NCI-H748 treated with DMSO at 0.1 percent for 48 hours (cell line): ENCODE measurements around the gene PNPLA5.
"Not testable (repeated sequence)": the region's sequence is repeated elsewhere in the genome, so short reads cannot be mapped to it uniquely, and the experiment has no call there.

ENCODE experiments used
- DNase-seq: peaks from one replicate; lab custom pipeline; 2025; lab: John Stamatoyannopoulos, UW

Gene PNPLA5

DNA sequence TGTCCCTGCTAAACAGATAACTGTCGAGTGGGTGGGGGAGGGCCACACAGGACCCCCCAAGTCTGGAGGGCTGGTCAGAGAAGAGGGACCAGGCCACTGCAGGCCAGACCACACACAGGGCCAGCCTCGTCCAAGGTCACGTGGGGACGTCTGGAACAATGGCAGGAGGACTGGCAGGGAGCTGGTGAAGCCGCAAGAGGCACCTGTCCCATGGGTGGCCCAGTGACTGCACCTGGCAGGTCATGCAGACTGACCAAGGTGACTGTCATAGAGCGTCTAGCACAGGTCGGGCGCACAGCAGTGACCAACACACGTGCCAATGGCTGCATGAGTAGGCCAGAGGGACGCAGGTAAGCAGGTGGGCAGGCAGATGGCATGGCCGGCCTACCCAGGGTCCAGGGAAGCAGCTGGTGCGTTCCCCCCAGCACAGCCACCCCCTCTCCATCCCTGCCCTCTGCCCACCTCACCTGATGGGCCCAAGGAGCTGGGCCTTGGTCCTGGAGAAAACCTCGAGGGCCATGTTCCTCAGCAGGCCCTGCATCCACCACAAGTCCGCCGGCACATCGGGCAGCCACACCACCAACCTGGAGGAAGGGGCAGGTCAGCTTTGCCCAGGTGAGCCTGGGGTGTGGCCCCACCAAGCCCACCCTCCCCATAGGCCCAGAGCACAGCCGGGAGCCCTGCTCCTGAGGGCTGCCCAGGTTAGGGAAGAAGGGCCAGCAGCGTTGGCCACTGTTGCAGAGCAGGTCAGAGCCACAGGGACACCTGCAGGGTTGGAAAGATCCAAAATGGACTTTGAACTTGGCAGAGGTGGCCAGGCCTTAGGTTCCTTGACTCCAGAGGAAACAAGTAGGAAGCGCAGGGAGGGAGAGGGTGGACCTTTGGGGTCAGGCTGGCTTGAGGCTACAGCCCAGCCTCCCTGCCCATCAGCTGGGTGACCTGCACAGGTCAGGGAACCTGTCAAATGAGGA lies 10.4 kb downstream of the PNPLA5 start:
- DNase-seq = no peak

DNA sequence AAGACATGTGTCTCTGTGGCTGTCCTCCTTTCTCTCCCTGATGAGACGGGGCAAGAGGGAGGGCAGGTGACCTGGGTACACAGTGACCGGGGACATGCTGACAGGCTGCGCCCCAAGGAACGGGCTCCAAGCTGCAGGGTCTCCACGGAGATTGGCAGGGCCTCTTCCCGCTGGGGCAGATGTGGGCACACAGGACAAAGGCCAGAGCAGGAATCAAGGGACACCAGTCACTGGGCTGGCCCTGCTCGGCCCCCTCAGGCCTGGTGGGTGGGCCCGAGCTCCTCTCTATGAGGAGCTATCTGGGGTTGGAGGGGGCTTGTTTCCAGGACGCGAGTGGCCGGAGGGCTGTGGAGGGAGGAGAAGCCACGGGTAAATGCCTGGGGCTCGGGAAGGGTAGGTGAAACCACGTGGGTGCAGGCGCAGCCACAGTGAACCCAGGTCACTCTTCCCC lies 11.2 kb downstream of the PNPLA5 start:
- no peak for DNase-seq

DNA sequence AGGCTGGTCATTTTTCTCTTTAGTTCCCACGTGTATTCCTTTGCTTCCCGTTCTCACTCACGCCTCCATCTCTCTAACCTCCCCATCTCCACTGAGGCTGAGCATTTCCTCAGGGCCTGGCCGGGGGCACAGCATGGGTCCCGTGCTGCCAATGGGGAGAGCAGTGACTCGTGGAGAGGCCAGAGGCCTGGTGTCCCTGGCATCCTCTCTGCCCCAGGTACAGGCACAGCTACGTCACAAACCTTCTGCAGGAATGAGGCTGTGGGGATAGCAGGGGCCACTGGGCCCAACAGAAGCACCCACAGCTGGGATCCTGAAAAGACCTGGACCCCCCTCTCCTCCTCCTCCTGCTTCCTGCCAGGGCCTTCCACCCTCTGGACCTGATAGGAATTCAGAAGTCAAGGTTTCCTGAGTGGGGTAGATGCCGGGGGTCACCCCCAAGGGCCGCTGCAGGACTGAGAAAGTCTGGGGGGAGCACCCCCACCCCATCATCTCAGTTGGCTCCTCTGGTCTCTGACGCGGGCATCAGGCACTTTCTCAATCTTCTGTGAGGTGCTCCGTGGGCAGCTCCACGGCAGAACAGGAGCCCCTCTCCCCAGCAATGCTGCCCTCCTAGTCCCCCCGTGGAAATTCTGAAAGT lies 11.8 kb downstream of the PNPLA5 start:
- DNase-seq = no peak

DNA sequence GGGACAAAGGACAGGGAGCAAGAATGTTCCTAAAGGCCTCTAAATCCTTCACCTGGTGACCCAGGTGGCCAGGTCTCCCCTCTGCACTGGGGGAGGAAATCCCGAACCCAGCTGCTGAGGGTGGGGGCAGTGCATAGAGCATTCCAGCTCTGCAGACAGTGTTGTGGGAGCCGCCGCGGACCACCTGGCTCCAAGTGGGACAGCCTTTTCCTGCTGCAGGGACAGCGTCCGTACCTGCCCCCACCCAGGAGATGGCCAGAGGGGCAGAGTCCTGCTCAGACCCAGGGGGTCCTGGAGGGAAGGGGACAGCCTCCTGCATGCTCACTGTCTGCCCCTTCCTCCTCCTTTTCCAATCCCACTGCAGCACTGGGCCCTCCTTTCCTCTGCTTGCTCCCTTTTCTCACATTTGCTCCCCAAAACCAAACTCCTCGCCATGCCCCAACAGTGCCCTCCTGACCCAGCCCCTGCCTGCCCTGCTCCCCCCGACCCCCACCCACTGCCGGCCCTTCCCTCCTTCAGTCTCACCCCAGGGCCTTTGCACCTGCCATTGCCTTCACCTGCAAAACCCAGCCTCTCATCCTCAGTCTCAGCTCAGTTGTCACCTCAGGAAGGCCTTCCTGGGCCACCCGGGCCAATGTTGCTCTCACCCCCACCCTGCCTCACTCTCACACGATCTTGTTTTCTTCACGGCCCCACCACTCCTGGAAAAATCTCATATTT lies 12.8 kb downstream of the PNPLA5 start:
- no peak for DNase-seq

DNA sequence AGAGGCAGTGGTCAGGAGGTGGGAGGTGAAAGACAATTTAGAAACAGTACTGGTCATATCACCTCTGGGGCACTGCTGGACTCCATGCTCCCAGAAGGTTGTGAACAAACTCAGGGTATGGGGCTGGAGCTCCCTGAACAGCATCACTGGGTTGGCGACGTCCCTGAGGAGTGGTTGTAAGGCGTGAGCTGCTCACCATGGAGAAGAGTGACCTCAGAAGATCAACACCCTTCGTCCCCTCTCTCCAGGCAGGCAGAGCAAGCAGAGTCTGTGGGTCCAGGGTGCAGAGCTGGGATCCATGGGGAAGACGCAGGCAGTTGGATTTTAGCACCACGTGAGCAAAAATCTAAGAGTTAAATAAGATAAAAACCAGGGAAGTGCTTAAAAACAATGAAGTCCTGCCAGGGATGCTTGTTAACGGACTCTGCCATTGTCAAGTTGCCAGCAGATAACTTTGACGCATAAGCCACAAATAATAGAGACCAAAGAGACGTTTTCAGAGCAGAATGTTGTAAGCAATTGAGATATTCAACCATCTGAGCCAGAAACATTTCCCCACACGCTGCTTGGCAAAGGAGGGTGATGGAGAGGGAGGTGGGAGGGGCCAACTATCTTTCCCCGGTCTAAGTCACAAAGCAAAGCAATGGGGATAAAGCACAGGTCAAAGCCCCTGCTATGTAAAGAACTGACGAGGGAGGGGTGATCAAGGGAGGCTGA lies 13.6 kb downstream of the PNPLA5 start:
- no peak for DNase-seq

DNA sequence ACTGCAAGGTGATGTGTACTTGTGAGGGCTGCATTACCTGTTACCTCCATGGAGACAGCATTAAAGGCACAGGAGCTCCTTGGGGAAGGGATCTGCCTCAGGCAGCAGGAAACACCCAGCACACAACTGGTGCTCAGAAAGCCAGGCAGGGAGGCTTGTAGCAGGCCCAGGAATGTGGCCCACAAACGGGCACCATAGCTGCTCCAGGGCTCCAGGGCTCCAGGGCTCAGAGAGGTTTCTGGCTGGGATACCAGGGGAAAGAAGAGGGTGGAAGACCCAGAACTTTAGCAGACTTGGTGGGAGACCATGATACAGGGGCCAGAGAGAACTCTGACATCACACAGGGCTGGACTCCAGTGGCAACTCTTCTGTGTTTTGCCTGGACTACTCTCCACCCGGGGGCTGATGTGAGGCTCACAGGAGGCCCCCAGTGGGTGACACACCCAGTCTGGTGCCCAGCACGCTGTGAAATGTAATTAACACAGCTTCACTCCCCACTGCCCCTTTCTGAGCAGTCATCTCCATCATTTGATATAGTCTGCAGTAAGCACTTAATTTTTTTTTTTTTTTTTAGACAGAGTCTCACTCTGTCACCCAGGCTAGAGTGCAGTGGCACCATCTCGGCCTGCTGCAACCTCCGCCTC lies 14.8 kb downstream of the PNPLA5 start:
- no peak for DNase-seq

DNA sequence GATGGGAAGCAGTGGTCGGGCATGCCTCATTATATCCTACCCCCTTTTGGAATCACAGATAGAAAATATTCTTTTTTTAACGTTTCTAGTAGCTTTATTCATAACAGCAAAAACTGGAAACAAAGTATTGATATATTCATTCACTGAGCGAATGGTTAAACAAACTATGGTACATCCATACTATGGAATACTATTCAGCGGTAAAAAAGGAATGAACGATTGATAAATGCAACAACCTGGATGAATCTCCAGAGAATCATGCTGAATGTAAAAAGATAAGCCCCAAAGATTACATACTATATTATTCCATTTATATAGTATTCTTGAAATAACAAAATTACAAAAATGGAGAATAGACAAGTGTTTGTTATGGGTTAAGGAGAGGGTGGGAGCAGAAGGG lies 22.0 kb downstream of the PNPLA5 start:
- DNase-seq = no peak

DNA sequence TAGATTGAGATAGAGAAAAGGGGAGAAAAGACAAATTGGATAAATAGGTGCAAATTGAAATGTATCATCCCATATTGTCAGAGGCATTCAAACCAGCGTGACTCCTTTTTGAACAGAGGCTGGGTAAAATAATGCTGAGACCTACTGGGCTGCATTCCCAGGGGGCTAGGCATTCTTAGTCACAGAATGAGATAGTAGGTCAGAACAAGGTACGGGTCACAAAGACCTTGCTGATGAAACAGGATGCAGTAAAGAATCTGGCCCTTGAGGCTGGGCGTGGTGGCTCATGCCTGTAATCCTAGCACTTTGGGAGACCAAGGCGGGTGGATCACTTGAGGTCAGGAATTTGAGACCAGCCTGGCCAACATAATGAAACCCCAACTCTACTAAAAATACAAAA lies 22.8 kb downstream of the PNPLA5 start:
- not testable (repeated sequence) for DNase-seq

DNA sequence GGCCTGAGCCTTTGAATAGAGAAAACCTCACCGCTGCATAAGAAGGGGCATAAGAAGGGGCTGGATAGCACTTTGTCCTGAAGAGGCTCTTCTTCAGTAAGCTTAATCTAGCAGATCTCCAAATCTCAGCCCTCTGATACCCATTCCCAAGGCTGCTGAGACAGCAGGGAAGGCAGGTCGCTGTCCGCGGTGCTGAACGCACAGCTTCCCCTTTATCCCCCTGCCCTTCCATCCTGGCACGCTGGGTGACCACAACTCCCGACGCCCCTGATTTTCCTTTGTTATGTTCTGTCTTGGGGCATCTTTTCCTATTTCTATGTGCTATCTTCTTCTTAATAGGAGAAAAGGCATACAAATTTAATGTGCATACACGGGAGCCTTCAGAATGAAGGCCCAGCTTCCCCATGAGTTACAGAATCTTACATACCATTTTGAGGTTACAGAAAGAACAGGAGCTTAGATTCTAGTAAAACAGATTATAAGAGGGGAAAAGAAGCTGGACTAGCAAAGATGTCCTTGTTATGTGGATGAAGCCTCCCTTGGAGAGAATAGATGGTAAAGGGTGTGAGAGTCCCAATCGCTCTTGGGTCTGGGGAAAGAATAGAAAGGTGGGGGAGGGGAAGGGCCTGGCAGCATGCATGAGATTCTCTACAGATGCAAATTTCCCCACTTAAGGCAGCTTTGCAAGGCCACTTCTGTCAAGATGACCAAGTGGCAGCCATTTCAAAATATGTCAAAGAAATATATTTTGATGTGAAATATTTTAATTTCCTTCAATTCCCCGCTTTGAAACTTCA lies 23.8 kb downstream of the PNPLA5 start:
- no peak for DNase-seq

DNA sequence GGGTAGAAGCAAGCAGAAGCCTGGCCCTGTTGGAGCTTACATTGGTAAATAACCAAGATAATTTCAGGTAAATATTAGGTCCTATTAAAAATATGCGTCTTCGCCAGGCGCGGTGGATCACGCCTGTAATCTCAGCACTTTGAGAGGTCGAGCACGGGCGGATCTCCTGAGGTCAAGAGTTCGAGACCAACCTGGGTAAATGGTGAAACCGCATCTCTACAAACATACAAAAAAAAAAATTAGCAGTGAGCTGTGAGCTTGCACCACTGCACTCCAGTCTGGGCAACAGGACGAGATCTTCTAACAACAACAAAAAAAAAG lies 29.0 kb downstream of the PNPLA5 start:
- DNase-seq = no peak

DNA sequence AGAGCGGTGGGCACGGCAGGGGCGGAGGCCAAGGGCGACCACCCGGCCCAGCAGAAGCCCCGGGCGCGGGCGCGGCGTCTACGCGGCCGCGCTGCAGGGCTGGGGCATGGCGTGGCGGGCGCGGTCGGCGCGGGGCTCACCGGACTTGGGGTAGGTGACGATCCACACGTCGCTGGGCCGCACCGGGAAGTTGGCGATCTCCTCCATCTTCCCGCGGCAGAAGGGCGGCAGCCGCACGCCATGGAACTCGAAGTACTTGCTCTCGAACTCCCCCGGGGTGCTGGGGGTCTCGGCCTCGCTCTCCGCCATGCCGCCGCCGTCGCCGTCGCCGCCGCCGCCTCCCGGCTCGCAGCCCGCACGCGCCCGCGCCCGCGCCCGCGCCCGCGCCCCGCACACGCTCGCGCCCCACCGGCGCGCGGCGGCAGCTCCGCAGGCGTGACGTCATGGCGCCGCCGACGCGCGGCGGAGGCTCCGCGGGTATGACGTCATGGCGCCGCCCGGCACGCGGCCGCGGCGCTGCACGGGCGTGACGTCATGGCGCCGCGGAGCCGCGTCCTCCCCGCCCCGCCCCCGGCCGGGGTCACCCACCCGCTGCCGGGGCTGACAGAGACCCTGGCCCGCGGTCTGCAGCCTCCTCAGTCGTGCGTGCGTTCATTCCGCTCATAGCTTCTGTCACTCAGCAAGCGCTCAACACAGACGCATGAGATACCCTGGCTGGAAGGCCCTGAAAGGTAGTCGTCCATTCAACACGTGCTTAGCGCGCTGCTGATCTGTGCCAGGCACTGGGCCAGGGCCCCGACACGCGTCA lies 29.5 kb downstream of the PNPLA5 start, which contains the start of gene SULT4A1:
TSS of gene SULT4A1 (minus strand) at position 440 of the 808 bp plus-strand sequence. CDS start at position 309, 131 bp downstream.
- DNase-seq = peak; percentile 61

DNA sequence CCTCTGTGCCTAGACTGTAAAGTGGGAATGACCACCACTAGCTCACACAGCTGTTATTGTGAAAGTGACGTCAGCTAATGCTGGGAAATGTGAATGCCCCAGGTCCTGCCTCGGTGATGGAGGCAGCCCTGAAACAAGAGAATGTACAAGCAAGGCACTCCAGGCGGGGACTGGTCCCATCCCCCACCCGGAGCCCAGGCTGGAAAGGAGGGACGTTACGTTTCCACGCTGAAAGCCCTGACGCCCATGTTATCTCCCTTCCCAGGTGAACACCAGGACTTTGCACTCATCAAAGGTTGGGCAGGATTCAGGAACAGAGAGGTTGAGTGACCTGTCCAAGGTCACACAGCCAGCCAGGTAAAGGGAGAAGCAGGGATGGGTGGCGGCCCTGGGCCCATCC lies 30.3 kb downstream of the PNPLA5 start:
- no peak for DNase-seq

DNA sequence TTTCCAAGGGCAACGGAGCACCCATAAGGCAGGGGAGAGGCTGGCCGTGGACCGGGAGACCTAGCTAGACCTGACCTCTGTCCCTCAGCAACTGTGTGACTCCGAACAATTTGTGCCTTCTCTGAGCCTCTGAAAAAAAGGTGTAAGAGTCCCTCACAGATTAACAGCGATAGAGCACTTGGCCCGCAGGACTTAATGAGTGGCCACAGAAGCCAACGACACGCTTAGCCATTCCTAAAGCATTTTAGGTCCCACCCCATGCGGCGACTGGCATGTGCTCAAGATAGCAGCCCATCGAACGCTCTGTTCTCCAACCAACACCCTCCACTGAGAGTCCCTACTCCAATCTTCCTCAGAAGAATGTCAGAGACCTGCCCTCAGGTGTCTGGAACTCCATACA lies 31.0 kb downstream of the PNPLA5 start:
- no peak for DNase-seq

DNA sequence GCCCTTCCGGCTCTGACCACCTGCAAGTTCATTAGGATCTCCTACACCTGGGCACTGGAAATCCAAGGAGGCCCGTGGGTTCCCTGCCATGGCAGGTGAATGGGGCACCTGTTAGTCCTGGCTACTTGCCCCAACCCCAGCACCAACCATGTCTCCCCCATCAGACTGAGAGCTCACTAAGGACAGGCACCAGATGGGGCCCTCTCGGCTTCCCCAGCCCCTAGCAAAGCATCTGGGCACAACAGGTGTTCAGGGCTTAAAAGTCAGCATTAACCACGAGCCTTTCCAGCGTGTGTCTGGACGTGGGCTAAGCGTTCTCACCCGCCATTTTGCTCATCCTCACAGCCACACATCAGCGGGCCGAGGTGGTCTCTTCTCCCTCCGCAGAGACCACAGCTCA lies 31.7 kb downstream of the PNPLA5 start:
- no peak for DNase-seq

DNA sequence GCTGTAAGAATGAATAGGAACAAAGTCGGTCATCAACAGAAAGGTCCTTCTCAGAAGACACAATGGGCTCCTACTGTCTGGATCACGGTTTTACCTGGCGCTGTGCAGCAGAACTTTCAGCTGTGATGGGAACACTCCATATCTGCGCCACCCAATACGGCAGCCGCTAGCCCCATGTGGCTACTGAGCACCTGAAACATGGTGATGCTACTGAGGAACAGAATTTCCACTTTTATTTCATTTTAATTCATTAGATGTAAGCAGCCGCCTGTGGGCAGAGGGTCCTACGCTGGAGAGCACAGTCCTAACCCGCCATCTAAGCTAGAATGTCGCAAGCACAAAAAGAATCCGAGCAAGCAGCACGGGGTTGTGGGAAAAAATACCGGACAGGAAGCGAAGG lies 32.2 kb downstream of the PNPLA5 start:
- no peak for DNase-seq

DNA sequence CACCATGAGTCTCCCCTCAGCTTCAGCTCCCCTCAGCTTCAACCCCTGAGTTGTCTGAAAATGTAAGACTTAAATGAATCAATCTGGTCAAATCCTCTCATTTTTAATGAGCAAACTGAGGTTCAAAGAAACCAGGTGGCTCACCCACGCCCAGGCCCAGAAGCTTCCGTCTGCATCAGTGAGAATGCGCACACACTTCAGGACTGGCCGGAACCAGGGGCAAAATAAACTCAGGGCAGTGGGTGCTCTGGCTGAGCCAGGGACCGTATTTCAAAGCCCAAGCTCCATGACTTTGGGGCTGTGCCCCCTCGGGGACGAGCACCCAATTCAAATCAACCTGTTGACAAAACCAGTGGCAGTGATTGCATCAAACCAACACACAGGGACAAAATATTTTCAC lies 32.6 kb downstream of the PNPLA5 start:
- no peak for DNase-seq

DNA sequence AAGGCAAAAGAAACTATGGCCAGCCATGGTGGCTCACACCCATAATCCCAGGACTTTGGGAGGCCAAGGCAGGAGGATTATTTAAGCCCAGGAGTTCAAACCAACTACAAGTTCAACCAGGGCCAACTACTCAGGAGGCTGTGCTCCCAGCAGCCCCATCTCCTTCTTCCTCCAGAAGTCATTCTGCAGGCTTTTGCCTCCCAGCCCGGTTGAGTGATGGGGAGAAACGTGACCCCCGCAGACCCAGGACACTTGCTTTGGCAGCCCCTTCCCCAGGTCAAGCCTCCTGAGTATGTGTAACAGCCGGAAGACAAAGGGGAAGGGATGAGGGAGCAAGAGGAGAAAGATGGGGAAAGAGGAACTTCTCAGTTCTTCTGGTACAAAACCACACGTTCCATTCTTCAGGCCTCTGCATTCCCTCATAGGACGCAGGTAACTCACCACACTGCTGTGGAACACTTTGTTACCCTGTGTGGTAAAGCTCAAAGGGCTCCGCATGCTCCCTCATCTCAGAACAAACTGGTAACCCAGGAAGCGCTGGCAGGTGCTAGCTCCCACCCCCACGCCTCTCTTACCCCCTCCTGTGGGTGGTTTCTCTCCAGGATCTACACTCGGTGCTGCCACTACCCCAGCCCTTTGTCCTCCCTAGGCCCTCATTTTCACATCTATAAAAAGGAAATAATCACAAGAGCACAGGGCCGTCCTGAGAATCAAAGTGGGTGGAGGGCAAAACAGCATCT lies 33.5 kb downstream of the PNPLA5 start:
- DNase-seq = no peak

DNA sequence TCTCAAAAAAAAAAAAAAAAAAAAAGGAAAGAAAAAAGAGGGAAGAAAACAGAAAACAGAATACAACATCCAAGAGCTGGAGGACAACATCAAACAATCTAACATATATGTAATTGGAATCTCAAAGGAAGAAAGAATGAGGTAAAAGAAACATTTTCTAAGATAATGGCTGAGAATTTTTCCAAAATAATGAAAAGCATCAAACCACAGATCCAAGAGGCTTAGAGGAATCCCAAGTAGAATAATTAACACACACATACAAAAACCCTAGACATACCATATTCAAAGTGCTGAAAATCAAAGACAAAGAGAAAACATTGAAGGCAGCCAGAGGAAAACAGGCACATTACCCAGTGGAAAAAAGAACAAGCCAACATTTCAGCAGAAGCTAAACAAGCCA lies 34.4 kb downstream of the PNPLA5 start:
- DNase-seq = no peak

DNA sequence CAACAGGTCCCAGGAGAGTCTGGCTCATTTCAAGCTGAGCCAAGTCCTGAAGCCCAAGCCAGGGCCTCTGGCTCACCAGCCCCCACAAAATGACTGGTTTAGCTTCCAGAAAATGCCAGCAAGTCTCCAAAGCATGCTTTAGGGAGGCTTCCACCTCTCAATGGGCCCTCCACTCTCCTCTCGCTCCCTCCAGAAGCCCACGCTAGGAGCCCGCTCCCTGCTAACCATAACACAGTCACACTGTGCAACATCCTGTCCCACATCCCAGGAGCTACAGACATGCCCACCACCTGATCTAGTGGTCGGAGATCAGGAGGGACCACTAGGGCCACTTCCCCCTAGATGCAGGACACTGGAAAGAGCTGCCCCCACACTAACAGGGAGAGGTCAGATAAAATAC lies 36.4 kb downstream of the PNPLA5 start:
- DNase-seq = no peak
